Measurements from ENCODE around the gene BHLHA15.

The BHLHA15 gene

GRCh38 chr7:98223898-98224700, 12.9 kb downstream of the BHLHA15 start:
- no peak overlapping the region for H3K18ac ChIP-seq (ENCODE audit: low read depth in 1 of 2, low read length in 2 of 2)
- H3K4me2 ChIP-seq (ENCODE audit: low read length, poor library complexity, severe bottlenecking): no peak overlapping the region
- H3K27ac ChIP-seq (ENCODE audit: low read length, poor library complexity, severe bottlenecking): no peak overlapping the region
- DNase-seq: no peak
- H3K4me3 ChIP-seq (ENCODE audit: insufficient read depth in 1 of 2, low read depth in 1 of 2, low read length in 2 of 2): no peak overlapping the region
- H3K9me3 ChIP-seq (ENCODE audit: control insufficient read depth, low read length): no peaks in the 10 kb centered on the region
- no peak overlapping the region for H2AFZ ChIP-seq (ENCODE audit: low read depth, low read length)
- H3K23ac ChIP-seq (ENCODE audit: low read length in 2 of 2): no peak overlapping the region
- H3K36me3 ChIP-seq (ENCODE audit: control insufficient read depth in 1 of 2, insufficient read depth in 2 of 2, low read depth in 1 of 2, low read length in 2 of 2): peaks cover 19 to 56% of the 10 kb centered on the region in 2 experiments
- no peaks in the 10 kb centered on the region for H3K79me1 ChIP-seq (replicated peaks; ENCODE audit: low read length, poor library complexity, severe bottlenecking)
- WGBS: 94% methylated on average over 19 of the region's 21 CpGs
- no peak overlapping the region for H2BK15ac ChIP-seq (ENCODE audit: low read depth, poor library complexity, severe bottlenecking)
- no peaks in the 10 kb centered on the region for H3K4me1 ChIP-seq (ENCODE audit: control insufficient read depth, insufficient read depth, low read depth, low read length)
- no peak overlapping the region for H2BK12ac ChIP-seq (ENCODE audit: low read length in 2 of 2)
- no peak overlapping the region for H2AK5ac ChIP-seq (ENCODE audit: low read length, severe bottlenecking)
- H4K91ac ChIP-seq (ENCODE audit: low read length): no peak overlapping the region
- H3K14ac ChIP-seq (ENCODE audit: low read length in 2 of 2): no peak overlapping the region
- no peak overlapping the region for H2BK120ac ChIP-seq (ENCODE audit: low read depth, low read length)
- H3K27me3 ChIP-seq (ENCODE audit: control insufficient read depth in 1 of 2, insufficient read depth in 1 of 2, low read length in 2 of 2): no peaks in the 10 kb centered on the region
- H3K9ac ChIP-seq (ENCODE audit: low read length): no peak overlapping the region
- no peak overlapping the region for H4K8ac ChIP-seq (ENCODE audit: low read length)
- H2BK5ac ChIP-seq (ENCODE audit: low read depth, low read length, poor library complexity, severe bottlenecking): no peak overlapping the region
- H3K4ac ChIP-seq (ENCODE audit: low read depth in 1 of 2, low read length in 2 of 2): no peak overlapping the region

GRCh38 chr7:98224701-98225181, 13.5 kb downstream of the BHLHA15 start:
- no peak overlapping the region for H3K9ac ChIP-seq (ENCODE audit: low read length)
- H4K8ac ChIP-seq (ENCODE audit: low read length): no peak overlapping the region
- H3K4me3 ChIP-seq (ENCODE audit: insufficient read depth in 1 of 2, low read depth in 1 of 2, low read length in 2 of 2): no peak overlapping the region
- no peak overlapping the region for H3K23ac ChIP-seq (ENCODE audit: low read length in 2 of 2)
- H3K4me1 ChIP-seq (ENCODE audit: control insufficient read depth, insufficient read depth, low read depth, low read length): no peaks in the 10 kb centered on the region
- no peaks in the 10 kb centered on the region for H3K79me1 ChIP-seq (replicated peaks; ENCODE audit: low read length, poor library complexity, severe bottlenecking)
- H3K36me3 ChIP-seq (ENCODE audit: control insufficient read depth in 1 of 2, insufficient read depth in 2 of 2, low read depth in 1 of 2, low read length in 2 of 2): peaks cover 19 to 62% of the 10 kb centered on the region in 2 experiments
- 98% methylated on average over 21 of the region's 21 CpGs for whole genome bisulfite sequencing
- H3K14ac ChIP-seq (ENCODE audit: low read length in 2 of 2): no peak overlapping the region
- no peaks in the 10 kb centered on the region for H3K9me3 ChIP-seq (ENCODE audit: control insufficient read depth, low read length)
- no peak overlapping the region for H2BK120ac ChIP-seq (ENCODE audit: low read depth, low read length)
- H3K4ac ChIP-seq (ENCODE audit: low read depth in 1 of 2, low read length in 2 of 2): no peak overlapping the region
- no peak overlapping the region for H2BK15ac ChIP-seq (ENCODE audit: low read depth, poor library complexity, severe bottlenecking)
- no peaks in the 10 kb centered on the region for H3K27me3 ChIP-seq (ENCODE audit: control insufficient read depth in 1 of 2, insufficient read depth in 1 of 2, low read length in 2 of 2)
- H3K27ac ChIP-seq (ENCODE audit: low read length, poor library complexity, severe bottlenecking): no peak overlapping the region
- H3K18ac ChIP-seq (ENCODE audit: low read depth in 1 of 2, low read length in 2 of 2): no peak overlapping the region
- H2AFZ ChIP-seq (ENCODE audit: low read depth, low read length): no peak overlapping the region
- no peak overlapping the region for H4K91ac ChIP-seq (ENCODE audit: low read length)
- no peak overlapping the region for H2BK5ac ChIP-seq (ENCODE audit: low read depth, low read length, poor library complexity, severe bottlenecking)
- H2AK5ac ChIP-seq (ENCODE audit: low read length, severe bottlenecking): no peak overlapping the region
- no peak overlapping the region for H3K4me2 ChIP-seq (ENCODE audit: low read length, poor library complexity, severe bottlenecking)
- H2BK12ac ChIP-seq (ENCODE audit: low read length in 2 of 2): peak overlapping the region in 1 of 2 experiments; percentile 25
- no peak for DNase-seq

- no peak overlapping the region for H3K14ac ChIP-seq (ENCODE audit: low read length in 2 of 2)
- no peak overlapping the region for H3K18ac ChIP-seq (ENCODE audit: low read depth in 1 of 2, low read length in 2 of 2)
- no peak overlapping the region for H2BK12ac ChIP-seq (ENCODE audit: low read length in 2 of 2)
- no peak overlapping the region for H4K91ac ChIP-seq (ENCODE audit: low read length)
- no peaks in the 10 kb centered on the region for H3K27me3 ChIP-seq (ENCODE audit: control insufficient read depth in 1 of 2, insufficient read depth in 1 of 2, low read length in 2 of 2)
- H2AFZ ChIP-seq (ENCODE audit: low read depth, low read length): no peak overlapping the region
- H3K4me3 ChIP-seq (ENCODE audit: insufficient read depth in 1 of 2, low read depth in 1 of 2, low read length in 2 of 2): peak overlapping the region in 1 of 2 experiments; percentile 24
- no peak overlapping the region for H3K23ac ChIP-seq (ENCODE audit: low read length in 2 of 2)
- no peak overlapping the region for H2BK120ac ChIP-seq (ENCODE audit: low read depth, low read length)
- H2BK15ac ChIP-seq (ENCODE audit: low read depth, poor library complexity, severe bottlenecking): no peak overlapping the region
- no peak overlapping the region for H2BK5ac ChIP-seq (ENCODE audit: low read depth, low read length, poor library complexity, severe bottlenecking)
- peaks cover 19 to 74% of the 10 kb centered on the region in 2 experiments for H3K36me3 ChIP-seq (ENCODE audit: control insufficient read depth in 1 of 2, insufficient read depth in 2 of 2, low read depth in 1 of 2, low read length in 2 of 2)
- no peak for DNase-seq
- H3K9me3 ChIP-seq (ENCODE audit: control insufficient read depth, low read length): no peaks in the 10 kb centered on the region
- no peak overlapping the region for H3K9ac ChIP-seq (ENCODE audit: low read length)
- H3K4ac ChIP-seq (ENCODE audit: low read depth in 1 of 2, low read length in 2 of 2): no peak overlapping the region
- H4K8ac ChIP-seq (ENCODE audit: low read length): no peak overlapping the region
- WGBS: 92% methylated on average over 14 of the region's 16 CpGs
- no peak overlapping the region for H2AK5ac ChIP-seq (ENCODE audit: low read length, severe bottlenecking)
- H3K79me1 ChIP-seq (replicated peaks; ENCODE audit: low read length, poor library complexity, severe bottlenecking): no peaks in the 10 kb centered on the region
- H3K27ac ChIP-seq (ENCODE audit: low read length, poor library complexity, severe bottlenecking): no peak overlapping the region
- H3K4me2 ChIP-seq (ENCODE audit: low read length, poor library complexity, severe bottlenecking): no peak overlapping the region
- H3K4me1 ChIP-seq (ENCODE audit: control insufficient read depth, insufficient read depth, low read depth, low read length): no peaks in the 10 kb centered on the region
These were observed 14.8 kb downstream of the BHLHA15 start for GRCh38 chr7:98225913-98226614.

- WGBS: 97% methylated on average over 18 of the region's 18 CpGs
- H3K79me1 ChIP-seq (replicated peaks; ENCODE audit: low read length, poor library complexity, severe bottlenecking): no peaks in the 10 kb centered on the region
- no peak overlapping the region for H3K27ac ChIP-seq (ENCODE audit: low read length, poor library complexity, severe bottlenecking)
- H2AK5ac ChIP-seq (ENCODE audit: low read length, severe bottlenecking): no peak overlapping the region
- H3K23ac ChIP-seq (ENCODE audit: low read length in 2 of 2): no peak overlapping the region
- no peak overlapping the region for H2BK5ac ChIP-seq (ENCODE audit: low read depth, low read length, poor library complexity, severe bottlenecking)
- H3K18ac ChIP-seq (ENCODE audit: low read depth in 1 of 2, low read length in 2 of 2): no peak overlapping the region
- H3K14ac ChIP-seq (ENCODE audit: low read length in 2 of 2): no peak overlapping the region
- H3K9ac ChIP-seq (ENCODE audit: low read length): no peak overlapping the region
- no peak overlapping the region for H2BK120ac ChIP-seq (ENCODE audit: low read depth, low read length)
- H3K4me3 ChIP-seq (ENCODE audit: insufficient read depth in 1 of 2, low read depth in 1 of 2, low read length in 2 of 2): no peak overlapping the region
- H3K27me3 ChIP-seq (ENCODE audit: control insufficient read depth in 1 of 2, insufficient read depth in 1 of 2, low read length in 2 of 2): no peaks in the 10 kb centered on the region
- no peak overlapping the region for H2AFZ ChIP-seq (ENCODE audit: low read depth, low read length)
- no peak overlapping the region for H3K4me2 ChIP-seq (ENCODE audit: low read length, poor library complexity, severe bottlenecking)
- H2BK15ac ChIP-seq (ENCODE audit: low read depth, poor library complexity, severe bottlenecking): no peak overlapping the region
- DNase-seq: no peak
- no peak overlapping the region for H3K4ac ChIP-seq (ENCODE audit: low read depth in 1 of 2, low read length in 2 of 2)
- no peaks in the 10 kb centered on the region for H3K4me1 ChIP-seq (ENCODE audit: control insufficient read depth, insufficient read depth, low read depth, low read length)
- H3K9me3 ChIP-seq (ENCODE audit: control insufficient read depth, low read length): no peaks in the 10 kb centered on the region
- H2BK12ac ChIP-seq (ENCODE audit: low read length in 2 of 2): no peak overlapping the region
- H4K91ac ChIP-seq (ENCODE audit: low read length): no peak overlapping the region
- H4K8ac ChIP-seq (ENCODE audit: low read length): no peak overlapping the region
- H3K36me3 ChIP-seq (ENCODE audit: control insufficient read depth in 1 of 2, insufficient read depth in 2 of 2, low read depth in 1 of 2, low read length in 2 of 2): peaks cover 13 to 75% of the 10 kb centered on the region in 2 experiments
These were observed 16.7 kb downstream of the BHLHA15 start for GRCh38 chr7:98227939-98228338.

Measured in mesenchymal stem cell (in vitro differentiated cells and primary cell).